ENCODE results near the gene TRIM15.

- TF ChIP-seq CTCF (IDR thresholded peaks at IDR 0.05; ENCODE audit: low read length) (no peak), EZH2 (IDR thresholded peaks at IDR 0.05; ENCODE audit: borderline replicate concordance, low read length) (no peak)
These were observed 13.3 kb upstream of the TRIM15 start for GRCh38 chr6:30149858-30150550.
